BLaER1 (cell line): ENCODE data around the gene LRFN3.
"Not testable (repeated sequence)": the region's sequence is repeated elsewhere in the genome, so short reads cannot be mapped to it uniquely, and the experiment has no call there.

ENCODE experiments used
- H3K27ac ChIP-seq: shearing (Covaris generic); formaldehyde crosslinking; 2 replicates; pipeline ENCODE4 v1.8.1; 2022
- H3K27me3 ChIP-seq: shearing (Covaris generic); formaldehyde crosslinking; 2 replicates; pipeline ENCODE4 v1.8.1; 2022
- H3K36me3 ChIP-seq: shearing (Covaris generic); formaldehyde crosslinking; 2 replicates; pipeline ENCODE4 v1.8.1; 2022
- H3K4me1 ChIP-seq: shearing (Covaris generic); formaldehyde crosslinking; 2 replicates; pipeline ENCODE4 v1.8.1; 2022
- H3K4me2 ChIP-seq: shearing (Covaris generic); formaldehyde crosslinking; 2 replicates; pipeline ENCODE4 v1.8.1; 2022
- H3K4me3 ChIP-seq: shearing (Covaris generic); formaldehyde crosslinking; 2 replicates; pipeline ENCODE4 v1.8.1; 2022
- H3K9ac ChIP-seq: shearing (Covaris generic); formaldehyde crosslinking; 2 replicates; pipeline ENCODE4 v1.8.1; 2022
- H3K9me3 ChIP-seq: shearing (Covaris generic); formaldehyde crosslinking; 2 replicates; pipeline ENCODE4 v1.8.1; 2022
- H4K20me1 ChIP-seq: shearing (Covaris generic); formaldehyde crosslinking; 2 replicates; pipeline ENCODE4 v1.8.1; 2022
- Cebpa-rat ChIP-seq: shearing (Covaris generic); IDR thresholded peaks from 2 replicates; pipeline ENCODE4 v1.8.1; 2022

LRFN3 gene

GRCh38 chr19:35960432-35960972 lies 24.3 kb downstream of the LRFN3 start:
- Histone ChIP-seq H3K4me1 (no peaks in the 10 kb centered on the region), H3K36me3 (no peaks in the 10 kb centered on the region), H3K4me2 (no peak overlapping the region), H3K9me3 (peaks cover 7% of the 10 kb centered on the region), H3K27me3 (no peaks in the 10 kb centered on the region), H3K27ac (no peak overlapping the region), H3K4me3 (no peak overlapping the region), H4K20me1 (no peaks in the 10 kb centered on the region), H3K9ac (no peak overlapping the region)
- TF ChIP-seq Cebpa-rat, result no peak

DNA sequence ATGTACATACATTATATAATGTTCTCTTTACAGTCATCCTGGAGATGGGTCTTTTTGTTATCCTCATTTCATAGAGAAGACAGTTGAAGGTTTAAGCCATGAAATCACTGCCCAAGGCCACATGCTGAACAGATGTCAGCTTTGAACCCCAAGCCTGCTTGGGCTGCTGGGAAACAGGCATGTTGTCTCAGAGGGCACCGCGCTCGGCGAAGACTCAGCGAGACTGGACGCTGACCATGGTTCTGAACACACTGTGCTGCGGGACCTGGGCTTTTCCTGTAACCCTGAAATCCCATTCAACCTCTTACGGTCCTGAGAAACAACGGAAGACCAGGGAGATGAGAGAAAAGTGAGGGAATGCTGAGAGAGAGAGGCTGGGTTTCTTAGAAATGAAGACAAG lies 27.3 kb downstream of the LRFN3 start:
- H3K27me3 ChIP-seq, result no peaks in the 10 kb centered on the region
- no peak overlapping the region for H3K27ac ChIP-seq
- no peak for TF ChIP-seq Cebpa-rat
- H4K20me1 ChIP-seq, result no peaks in the 10 kb centered on the region
- H3K9me3 ChIP-seq, result no peaks in the 10 kb centered on the region
- no peak overlapping the region for H3K4me2 ChIP-seq
- no peak overlapping the region for H3K4me3 ChIP-seq
- H3K4me1 ChIP-seq, result no peaks in the 10 kb centered on the region
- H3K36me3 ChIP-seq, result no peaks in the 10 kb centered on the region
- H3K9ac ChIP-seq, result no peak overlapping the region

- no peak for TF ChIP-seq Cebpa-rat
- no peak overlapping the region for H3K27ac ChIP-seq
- no peaks in the 10 kb centered on the region for H3K9me3 ChIP-seq
- H3K36me3 ChIP-seq, result no peaks in the 10 kb centered on the region
- H4K20me1 ChIP-seq, result no peaks in the 10 kb centered on the region
- H3K27me3 ChIP-seq, result no peaks in the 10 kb centered on the region
- H3K4me1 ChIP-seq, result no peaks in the 10 kb centered on the region
- no peak overlapping the region for H3K9ac ChIP-seq
- no peak overlapping the region for H3K4me2 ChIP-seq
- H3K4me3 ChIP-seq, result no peak overlapping the region
These were observed 30.6 kb downstream of the LRFN3 start for GRCh38 chr19:35966771-35967170.

DNA sequence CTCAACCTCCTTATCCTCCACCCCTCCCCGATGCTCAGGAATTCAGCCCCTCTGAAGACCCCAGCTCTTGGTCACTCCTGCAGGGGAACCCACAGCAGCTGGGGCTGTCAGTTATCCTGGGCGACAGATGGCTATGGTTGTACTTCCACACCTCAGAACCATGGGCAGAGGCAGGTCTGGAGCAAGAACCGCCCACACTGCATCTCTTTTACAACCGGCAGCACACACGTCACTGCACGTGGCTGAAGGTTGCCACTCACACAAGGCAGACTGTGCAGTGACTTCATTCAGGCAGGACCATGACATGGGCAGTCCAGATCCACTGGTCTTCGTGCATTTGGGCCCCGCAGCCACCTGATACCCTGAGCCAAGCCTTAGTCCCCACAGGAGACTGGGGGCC lies 37.3 kb downstream of the LRFN3 start:
- Histone ChIP-seq H3K4me1 (no peaks in the 10 kb centered on the region), H3K9me3 (no peaks in the 10 kb centered on the region), H3K36me3 (no peaks in the 10 kb centered on the region), H3K4me2 (no peak overlapping the region), H4K20me1 (peaks cover 22% of the 10 kb centered on the region; the same call in 1 of the 2 replicates), H3K27me3 (peaks cover 4% of the 10 kb centered on the region; the same call in 1 of the 2 replicates), H3K4me3 (no peak overlapping the region), H3K9ac (no peak overlapping the region), H3K27ac (no peak overlapping the region)
- TF ChIP-seq Cebpa-rat, result no peak

DNA sequence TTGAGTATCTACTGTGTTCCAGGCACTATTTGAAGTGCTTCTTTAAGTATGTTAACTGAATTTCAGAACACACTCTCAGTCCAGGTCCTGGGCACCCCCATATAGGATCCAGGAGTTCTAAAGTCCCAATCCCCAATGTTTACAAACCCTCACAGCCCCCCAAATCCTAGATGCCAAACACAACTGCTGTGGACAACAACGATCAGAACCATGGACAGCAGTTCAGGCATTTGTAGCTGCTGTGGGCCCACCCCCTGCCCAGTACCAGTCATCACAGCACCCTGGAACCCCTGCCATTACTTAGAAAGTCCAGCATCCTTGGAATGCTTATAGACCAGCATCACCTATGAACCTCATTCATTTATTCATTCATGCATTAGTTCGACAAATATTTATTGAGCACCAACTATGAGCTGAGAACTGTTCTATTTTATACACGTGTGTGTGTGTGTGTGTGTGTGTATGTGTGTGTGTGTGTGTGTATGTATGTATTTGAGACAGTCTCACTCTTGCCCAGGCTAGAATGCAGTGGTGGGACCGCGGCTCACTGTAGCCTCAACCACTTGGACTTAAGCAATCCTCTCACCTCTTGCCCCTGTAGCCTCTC lies 39.5 kb downstream of the LRFN3 start:
- no peak overlapping the region for H3K4me2 ChIP-seq
- no peaks in the 10 kb centered on the region for H3K36me3 ChIP-seq
- no peaks in the 10 kb centered on the region for H3K4me1 ChIP-seq
- no peak overlapping the region for H3K4me3 ChIP-seq
- no peak overlapping the region for H3K9ac ChIP-seq
- no peak overlapping the region for H3K27ac ChIP-seq
- H3K9me3 ChIP-seq, result no peaks in the 10 kb centered on the region
- peaks cover 22% of the 10 kb centered on the region; the same call in 1 of the 2 replicates for H4K20me1 ChIP-seq
- H3K27me3 ChIP-seq, result peaks cover 8% of the 10 kb centered on the region; the same call in 1 of the 2 replicates
- TF ChIP-seq Cebpa-rat, result no peak

DNA sequence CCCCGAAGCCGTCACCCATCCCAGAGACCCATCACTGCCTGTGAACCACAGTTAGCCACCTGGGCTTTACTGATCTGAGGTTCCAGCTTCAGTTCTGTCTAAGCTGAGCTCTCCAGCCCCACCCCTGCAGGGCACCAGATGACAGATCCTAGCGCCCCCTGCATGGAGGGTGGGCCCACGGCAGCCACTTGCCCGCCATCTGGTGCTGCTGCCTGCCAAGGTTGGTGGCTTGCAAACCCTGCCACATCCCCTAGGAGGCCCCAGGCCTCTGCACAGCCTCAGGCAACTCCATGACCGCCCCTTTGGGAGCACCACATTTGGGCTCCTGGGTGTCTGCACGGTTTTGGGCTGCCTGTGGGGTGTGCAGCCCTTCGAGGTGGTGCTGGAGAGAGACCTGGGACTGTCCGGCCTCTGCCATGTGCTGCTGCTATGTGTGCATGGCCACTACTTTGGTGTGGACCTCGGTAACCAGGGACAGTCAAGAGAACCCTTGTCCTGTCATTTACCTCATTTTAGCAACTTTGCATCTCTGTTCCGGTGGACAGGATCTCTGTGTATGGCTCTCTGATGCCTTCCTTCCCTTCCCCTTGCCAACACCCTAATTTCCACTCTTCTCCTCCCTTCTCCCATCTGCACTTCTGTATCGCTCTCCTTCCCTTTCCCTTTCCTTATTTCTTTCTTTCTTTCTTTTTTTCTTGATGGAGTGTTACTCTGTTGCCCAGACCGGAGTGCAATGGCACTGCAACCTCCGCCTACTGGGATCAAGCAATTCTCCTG lies 41.5 kb downstream of the LRFN3 start:
- peaks cover 22% of the 10 kb centered on the region; the same call in 1 of the 2 replicates for H4K20me1 ChIP-seq
- no peak for TF ChIP-seq Cebpa-rat
- no peak overlapping the region for H3K27ac ChIP-seq
- H3K27me3 ChIP-seq, result peaks cover 8% of the 10 kb centered on the region; the same call in 1 of the 2 replicates
- no peak overlapping the region for H3K4me2 ChIP-seq
- H3K36me3 ChIP-seq, result no peaks in the 10 kb centered on the region
- H3K4me3 ChIP-seq, result no peak overlapping the region
- H3K9ac ChIP-seq, result no peak overlapping the region
- H3K4me1 ChIP-seq, result no peaks in the 10 kb centered on the region
- no peaks in the 10 kb centered on the region for H3K9me3 ChIP-seq

DNA sequence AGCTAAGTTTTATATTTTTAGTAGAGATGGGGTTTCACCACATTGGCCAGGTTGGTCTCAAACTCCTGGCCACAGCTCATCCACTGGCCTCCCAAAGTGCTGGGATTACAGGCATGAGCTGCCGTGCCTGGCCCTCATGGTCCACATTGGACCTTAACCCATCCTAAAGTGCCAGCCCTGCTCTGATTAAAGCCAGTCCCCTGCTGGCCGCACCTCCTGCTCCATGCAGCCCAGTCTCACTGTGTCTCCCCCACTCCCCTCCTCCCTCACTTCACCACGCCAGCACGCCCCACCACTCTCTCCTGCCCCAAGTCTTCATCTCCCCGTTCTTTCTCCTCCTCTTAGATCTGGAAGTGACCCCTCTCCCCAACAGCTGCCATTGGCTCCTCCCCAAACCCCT lies 42.1 kb downstream of the LRFN3 start:
- H3K4me3 ChIP-seq, result no peak overlapping the region
- H3K4me2 ChIP-seq, result no peak overlapping the region
- H3K4me1 ChIP-seq, result no peaks in the 10 kb centered on the region
- peaks cover 22% of the 10 kb centered on the region; the same call in 1 of the 2 replicates for H4K20me1 ChIP-seq
- H3K27ac ChIP-seq, result no peak overlapping the region
- H3K9me3 ChIP-seq, result no peaks in the 10 kb centered on the region
- H3K27me3 ChIP-seq, result peaks cover 8% of the 10 kb centered on the region; the same call in 1 of the 2 replicates
- H3K36me3 ChIP-seq, result no peaks in the 10 kb centered on the region
- TF ChIP-seq Cebpa-rat, result no peak
- no peak overlapping the region for H3K9ac ChIP-seq

DNA sequence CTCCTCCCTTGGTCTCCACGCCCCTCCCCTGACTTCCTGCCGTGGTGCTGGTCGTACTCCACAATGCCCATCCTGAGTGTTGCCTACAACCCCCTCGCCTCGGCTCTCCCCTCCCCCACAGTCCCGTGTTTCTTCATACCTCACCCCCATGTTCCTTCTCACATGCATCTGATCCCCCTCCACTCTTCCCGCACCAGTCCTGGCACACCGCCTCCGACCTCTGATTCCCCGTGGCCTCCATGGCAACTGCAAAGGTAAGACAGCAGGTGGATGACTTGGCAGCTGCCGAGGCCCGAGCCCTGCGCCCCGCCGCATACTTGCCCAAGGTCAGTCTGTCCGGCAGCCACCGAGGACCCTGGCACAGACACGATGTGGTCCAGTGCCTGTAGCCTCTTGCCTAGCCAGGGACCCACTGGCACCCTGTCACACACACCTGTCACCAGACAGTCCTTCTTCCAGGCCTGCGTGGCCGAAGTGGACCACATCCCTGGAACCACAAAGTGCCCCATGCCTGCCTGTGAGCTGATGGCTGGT lies 42.7 kb downstream of the LRFN3 start:
- Histone ChIP-seq H3K9ac (no peak overlapping the region), H3K4me3 (no peak overlapping the region), H3K9me3 (no peaks in the 10 kb centered on the region), H4K20me1 (peaks cover 15% of the 10 kb centered on the region; the same call in 1 of the 2 replicates), H3K36me3 (no peaks in the 10 kb centered on the region), H3K27me3 (peaks cover 8% of the 10 kb centered on the region; the same call in 1 of the 2 replicates), H3K4me1 (no peaks in the 10 kb centered on the region), H3K4me2 (no peak overlapping the region), H3K27ac (no peak overlapping the region)
- TF ChIP-seq Cebpa-rat, result no peak

- H3K9me3 ChIP-seq, H3K4me3 ChIP-seq, H4K20me1 ChIP-seq, H3K9ac ChIP-seq, H3K4me2 ChIP-seq, H3K4me1 ChIP-seq, H3K27ac ChIP-seq, H3K36me3 ChIP-seq: not testable (repeated sequence)
- peaks cover 17% of the 10 kb centered on the region for H3K27me3 ChIP-seq
These were observed 44.8 kb downstream of the LRFN3 start for GRCh38 chr19:35980997-35981396.

DNA sequence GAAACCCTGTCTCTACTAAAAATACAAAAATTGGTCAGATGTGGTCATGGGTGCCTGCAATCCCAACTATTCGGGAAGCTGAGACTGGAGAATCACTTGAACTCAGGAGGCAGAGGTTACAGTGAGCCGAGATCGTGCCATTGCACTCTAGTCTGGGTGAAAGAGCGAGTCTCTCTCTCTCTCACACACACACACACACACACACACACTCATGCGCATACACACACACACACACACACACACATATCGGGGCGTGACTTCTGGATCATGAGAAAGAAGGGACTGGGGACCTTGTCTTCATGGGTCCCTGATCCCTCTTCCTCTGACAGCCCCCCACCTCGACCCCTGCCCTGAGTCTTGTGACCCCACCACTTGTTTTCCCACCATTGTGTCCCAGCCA lies 47.0 kb downstream of the LRFN3 start:
- no peaks in the 10 kb centered on the region for H3K36me3 ChIP-seq
- H3K27me3 ChIP-seq, result peaks cover 39% of the 10 kb centered on the region
- no peak overlapping the region for H3K27ac ChIP-seq

More for the DNA sequence above, 47.0 kb downstream of the LRFN3 start:
- no peaks in the 10 kb centered on the region for H3K4me1 ChIP-seq
- H3K9me3 ChIP-seq, result peaks cover 7% of the 10 kb centered on the region; the same call in 1 of the 2 replicates
- H4K20me1 ChIP-seq, result no peaks in the 10 kb centered on the region; the same call in 1 of the 2 replicates
- H3K9ac ChIP-seq, result no peak overlapping the region
- H3K4me3 ChIP-seq, result no peak overlapping the region
- H3K4me2 ChIP-seq, result no peak overlapping the region
- no peak for TF ChIP-seq Cebpa-rat
